GM12892 (cell line): ENCODE data around the gene AOC3.

ENCODE experiments used
- POLR2A ChIP-seq: IDR thresholded peaks from 2 replicates; pipeline ENCODE4 v1.6.1; 2011; ENCODE audit warnings: low read depth, low read length, control low read depth
- POLR2AphosphoS5 ChIP-seq: IDR thresholded peaks from 2 replicates; pipeline ENCODE4 v1.6.1; 2011; ENCODE audit warnings: low read depth, low read length, control low read depth
- TAF1 ChIP-seq: IDR thresholded peaks from 2 replicates; pipeline ENCODE4 v1.6.1; 2011; ENCODE audit warnings: low read depth, mild to moderate bottlenecking, control low read depth, low read length, borderline replicate concordance

DNA sequence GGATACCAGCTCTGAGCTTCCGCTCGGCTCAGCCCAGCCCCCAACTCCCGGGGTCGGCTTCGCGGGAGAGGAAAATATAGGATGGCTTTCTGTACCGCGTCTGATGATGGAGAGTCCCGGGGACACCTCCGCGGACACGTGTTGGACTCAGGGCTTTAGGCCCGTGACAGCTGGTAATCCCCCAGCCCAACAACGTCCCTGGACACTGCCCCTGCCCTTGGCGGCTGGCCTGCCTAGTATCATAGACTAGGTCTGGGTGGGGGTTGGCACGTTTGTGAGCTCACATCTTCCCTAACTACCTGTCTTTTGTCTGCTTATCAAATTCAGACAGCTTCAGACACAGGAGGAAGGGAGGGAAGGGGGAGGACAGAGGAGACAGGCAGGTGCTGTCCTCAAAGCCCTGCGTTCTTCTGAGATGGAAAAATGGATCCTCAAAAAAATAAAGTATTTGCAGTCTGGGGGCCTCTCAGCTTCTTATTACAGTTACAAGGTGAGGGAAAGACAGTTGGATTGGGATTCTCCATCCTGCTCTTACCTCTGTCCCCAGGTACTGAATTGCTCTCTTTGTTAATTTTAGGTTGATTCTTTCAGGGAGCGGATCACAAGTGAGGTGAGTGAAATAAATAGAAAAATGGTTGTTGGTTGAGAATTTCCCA, 17.1 kb upstream of the AOC3 start:
- TF ChIP-seq POLR2A: no peak
- TF ChIP-seq TAF1: no peak
- TF ChIP-seq POLR2AphosphoS5: no peak
